ENCODE results near the gene ARL17B. TPM values are rescaled to one million over a fixed set of nuclear protein-coding genes. Genes with fewer than 3 reads are reported as not detected.
A peak's percentile ranks its signal among the peaks of the same experiment; 100 is the strongest.
"Not testable (repeated sequence)": the region's sequence is repeated elsewhere in the genome, so short reads cannot be mapped to it uniquely, and the experiment has no call there.

The ARL17B gene
- total and polyA plus RNA-seq, 11 donors: 5.7 to 17.3 (median 8.8) TPM

DNA sequence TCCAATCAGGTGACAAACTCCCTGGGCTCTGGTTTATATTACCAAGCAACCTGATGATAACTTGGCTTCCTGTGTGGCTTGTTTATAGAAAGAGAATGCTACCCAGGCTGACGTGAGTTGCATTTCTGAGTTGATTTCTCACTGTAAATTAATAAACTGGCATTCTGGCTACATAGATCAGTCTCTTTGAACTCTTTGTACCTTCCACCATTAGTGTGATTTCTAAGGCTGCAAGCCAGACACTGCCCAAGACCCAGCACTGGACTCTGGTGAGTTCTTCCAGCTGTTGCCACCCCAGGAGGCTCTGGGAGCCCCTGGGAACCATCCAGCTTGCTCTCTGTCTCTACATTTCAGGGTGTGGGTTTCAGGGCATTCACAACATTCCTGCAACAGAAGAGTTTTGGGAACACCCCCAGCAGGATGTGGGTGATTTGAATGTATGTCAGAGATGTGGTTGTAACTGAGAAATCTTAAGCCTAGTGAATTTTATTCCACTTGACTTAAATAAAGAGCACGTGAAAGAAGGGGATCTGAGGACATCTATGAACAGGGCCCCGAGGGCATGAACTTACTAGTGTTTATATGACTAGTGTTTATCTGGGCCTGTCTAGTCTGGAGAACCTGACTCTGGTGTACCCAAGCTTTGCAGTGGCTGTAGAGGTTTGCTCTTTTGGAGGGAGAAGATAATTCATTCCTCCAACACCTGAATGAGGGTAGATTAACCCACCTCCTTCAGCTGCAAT lies 96.9 kb downstream of the ARL17B start:
- Histone ChIP-seq H3K9me3 (no peaks in the 10 kb centered on the region), H3K27me3 (peaks cover 0 to 4% (median 0%) of the 10 kb centered on the region in 9 donors), H3K4me1 (peaks cover 0 to 17% (median 9%) of the 10 kb centered on the region in 12 donors), H3K4me3 (no peak overlapping the region), H3K36me3 (no peaks in the 10 kb centered on the region), H3K27ac (peak overlapping the region in 1 of 12 donors; percentile 44)
- 49 to 65% (median 59%) methylated on average over 3 of the region's 3 CpGs for WGBS, 4 donors
- no peak for ATAC-seq
- no peak for DNase-seq
- intact Hi-C loops (cut with DNase I): loop anchor here in 1 of 10 donors (5.0 kb wide), 1 partner anchor 677 kb away; no protein-coding TSS in a partner anchor
- TF ChIP-seq, protein P1, sequence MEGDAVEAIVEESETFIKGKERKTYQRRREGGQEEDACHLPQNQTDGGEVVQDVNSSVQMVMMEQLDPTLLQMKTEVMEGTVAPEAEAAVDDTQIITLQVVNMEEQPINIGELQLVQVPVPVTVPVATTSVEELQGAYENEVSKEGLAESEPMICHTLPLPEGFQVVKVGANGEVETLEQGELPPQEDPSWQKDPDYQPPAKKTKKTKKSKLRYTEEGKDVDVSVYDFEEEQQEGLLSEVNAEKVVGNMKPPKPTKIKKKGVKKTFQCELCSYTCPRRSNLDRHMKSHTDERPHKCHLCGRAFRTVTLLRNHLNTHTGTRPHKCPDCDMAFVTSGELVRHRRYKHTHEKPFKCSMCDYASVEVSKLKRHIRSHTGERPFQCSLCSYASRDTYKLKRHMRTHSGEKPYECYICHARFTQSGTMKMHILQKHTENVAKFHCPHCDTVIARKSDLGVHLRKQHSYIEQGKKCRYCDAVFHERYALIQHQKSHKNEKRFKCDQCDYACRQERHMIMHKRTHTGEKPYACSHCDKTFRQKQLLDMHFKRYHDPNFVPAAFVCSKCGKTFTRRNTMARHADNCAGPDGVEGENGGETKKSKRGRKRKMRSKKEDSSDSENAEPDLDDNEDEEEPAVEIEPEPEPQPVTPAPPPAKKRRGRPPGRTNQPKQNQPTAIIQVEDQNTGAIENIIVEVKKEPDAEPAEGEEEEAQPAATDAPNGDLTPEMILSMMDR (IDR thresholded peaks at IDR 0.05): no peak
- no peak for TF ChIP-seq POLR2A (IDR thresholded peaks at IDR 0.05)

DNA sequence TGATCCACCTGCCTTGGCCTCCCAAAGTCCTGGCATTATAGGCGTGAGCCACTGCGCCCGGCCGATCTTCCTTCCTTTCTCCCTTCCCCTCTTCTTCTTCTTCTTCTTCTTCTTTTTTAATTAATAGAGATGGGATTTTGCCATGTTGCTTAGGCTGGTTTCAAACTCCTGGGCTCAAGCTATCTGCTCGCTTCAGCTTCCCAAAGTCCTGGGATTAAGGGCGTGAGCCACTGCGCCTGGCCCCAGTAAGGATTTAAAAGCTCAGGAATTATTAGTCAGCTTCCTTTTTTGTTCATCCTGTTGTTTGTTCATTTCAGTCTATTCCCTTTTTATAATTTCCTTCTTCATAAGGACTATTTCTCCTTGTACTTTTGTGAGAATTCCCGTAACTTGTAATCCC lies 99.3 kb downstream of the ARL17B start:
- Histone ChIP-seq H3K4me1 (peaks cover 0 to 17% (median 8%) of the 10 kb centered on the region in 12 donors), H3K4me3 (no peak overlapping the region), H3K27me3 (peaks cover 0 to 4% (median 0%) of the 10 kb centered on the region in 9 donors), H3K27ac (no peak overlapping the region), H3K9me3 (no peaks in the 10 kb centered on the region), H3K36me3 (no peaks in the 10 kb centered on the region)
- no peak for DNase-seq
- TF ChIP-seq, protein P1 (IDR thresholded peaks at IDR 0.05): no peak
- TF ChIP-seq POLR2A (IDR thresholded peaks at IDR 0.05): no peak
- intact Hi-C loops (cut with DNase I): loop anchor here in 1 of 10 donors (5.0 kb wide), 1 partner anchor 675 kb away; no protein-coding TSS in a partner anchor
- WGBS, 4 donors: 90 to 96% (median 92%) methylated on average over 8 of the region's 8 CpGs
- no peak for ATAC-seq

- not testable (repeated sequence) for H3K9me3 ChIP-seq, H3K27me3 ChIP-seq, H3K4me1 ChIP-seq, H3K36me3 ChIP-seq
- peak in 3 of 5 donors; percentile 42 to 58 (median 44) for DNase-seq
- Histone ChIP-seq H3K27ac (peak overlapping the region in 2 of 12 donors; percentile 47 to 55), H3K4me3 (peak overlapping the region in 11 of 12 donors; percentile 27 to 57 (median 49))
- WGBS, 4 donors: 3 to 7% (median 4%) methylated on average over 13 to 49 of the region's 62 CpGs
- TF ChIP-seq, protein P1 (IDR thresholded peaks at IDR 0.05): peak in 6 of 12 donors; percentile 8 to 51 (median 34)
- ATAC-seq: peak; percentile 34 to 87 (median 83)
- intact Hi-C loops (cut with DNase I): loop anchor here in 1 of 10 donors (5.0 kb wide), 1 partner anchor 673 kb away; no protein-coding TSS in a partner anchor
Measured at GRCh38 chr17:46259845-46260661, 101.5 kb downstream of the ARL17B start.

DNA sequence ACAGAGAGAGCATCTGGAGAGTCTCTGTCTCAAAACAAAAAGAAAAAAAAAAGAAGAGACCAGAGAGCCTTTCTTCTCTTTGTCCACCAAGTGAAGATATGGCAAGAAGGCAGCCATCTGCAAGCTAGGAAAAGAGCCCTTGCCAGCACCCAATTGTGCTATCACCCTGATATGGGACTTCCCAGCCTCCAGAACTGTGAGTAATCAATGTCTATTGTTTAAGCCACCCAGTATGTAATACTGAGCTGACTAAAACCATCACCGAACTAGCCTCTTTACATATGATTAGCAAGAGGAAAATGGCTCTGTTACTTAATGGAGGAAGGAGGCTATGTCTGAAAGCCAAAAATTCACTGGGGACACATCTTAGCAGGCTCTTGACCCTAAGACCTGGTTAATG lies 105.2 kb downstream of the ARL17B start:
- not testable (repeated sequence) for DNase-seq, H3K27me3 ChIP-seq, H3K36me3 ChIP-seq

DNA sequence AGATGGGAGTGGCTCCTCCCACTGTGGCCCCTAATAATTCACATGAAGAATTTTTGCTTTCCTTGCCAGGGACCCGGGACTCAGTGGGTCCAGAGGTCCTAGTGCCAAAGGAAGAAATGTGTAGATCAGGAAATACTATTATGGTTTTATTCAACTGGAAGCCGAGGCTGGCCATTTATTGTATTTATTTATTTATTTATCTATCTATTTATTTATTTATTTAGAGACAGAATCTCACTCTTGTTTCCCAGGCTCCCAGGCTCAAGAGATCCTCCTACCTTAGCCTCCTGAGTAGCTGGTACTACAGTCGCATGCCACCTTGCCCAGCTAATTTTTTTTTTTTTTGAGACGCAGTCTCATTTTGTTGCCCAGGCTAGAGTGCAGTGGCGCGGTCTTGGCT lies 107.4 kb downstream of the ARL17B start:
- H3K27me3 ChIP-seq; H3K4me1 ChIP-seq; H3K9me3 ChIP-seq; intact Hi-C loops (cut with DNase I); H3K4me3 ChIP-seq; H3K27ac ChIP-seq; H3K36me3 ChIP-seq; DNase-seq; ATAC-seq: not testable (repeated sequence)
- 83 to 95% (median 95%) methylated on average over 5 to 6 of the region's 6 CpGs for WGBS, 4 donors

More for the DNA sequence above, 105.2 kb downstream of the ARL17B start:
- ATAC-seq; H3K27ac ChIP-seq; H3K4me1 ChIP-seq; H3K9me3 ChIP-seq; intact Hi-C loops (cut with DNase I); H3K4me3 ChIP-seq: not testable (repeated sequence)
- WGBS, 4 donors: 88 to 95% (median 89%) methylated on average over 1 of the region's 1 CpG

Measured in heart left ventricle (tissue), 16 donors.